GM12801 (cell line): ENCODE results near the gene MEPE.

Experiments used
- CTCF ChIP-seq: IDR thresholded peaks from one replicate; pipeline ENCODE4 v1.5.1; 2011; ENCODE audit warnings: control low read depth; ENCODE audit not compliant: insufficient read length; ENCODE audit errors: extremely low read depth

MEPE gene

GRCh38 chr4:87840149-87840548, 7.4 kb downstream of the MEPE start:
- no peak for TF ChIP-seq CTCF

DNA sequence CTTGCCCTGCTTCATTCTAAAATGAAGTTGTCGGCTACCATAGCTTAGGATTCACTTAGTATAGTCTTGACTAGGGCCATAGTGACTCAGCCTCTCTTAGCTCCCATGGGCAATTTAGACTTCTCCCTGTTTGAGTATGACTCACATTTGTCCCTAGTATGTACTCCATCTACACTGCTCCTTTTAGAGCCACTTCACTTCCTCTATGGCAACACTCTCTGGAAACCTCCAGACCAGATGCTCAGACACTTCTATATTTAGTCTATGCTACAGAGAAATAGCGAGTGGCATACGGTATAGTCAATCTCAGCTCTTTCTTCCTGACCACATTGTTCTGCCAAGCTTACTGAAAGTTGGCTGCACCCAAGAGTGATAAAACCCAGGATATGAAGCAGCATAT, 11.2 kb downstream of the MEPE start:
- TF ChIP-seq CTCF: no peak

DNA sequence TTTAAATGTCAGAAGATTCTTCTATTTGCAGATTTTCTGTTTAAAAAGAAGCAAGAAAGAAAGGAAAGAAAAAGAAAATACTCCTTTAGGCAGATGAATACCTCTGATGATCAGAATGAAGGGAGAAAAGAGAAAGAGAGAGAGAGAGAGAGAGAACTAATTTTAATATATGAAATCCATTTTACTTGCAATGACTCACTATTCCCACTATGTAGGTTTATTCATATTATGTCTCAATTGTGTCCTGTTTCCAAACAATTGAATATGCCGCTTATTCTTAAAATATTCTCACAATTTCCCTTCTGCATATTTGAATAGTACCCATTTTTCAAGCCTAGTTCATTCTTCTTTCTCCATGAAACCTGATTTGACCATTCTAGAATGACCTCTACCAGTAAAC, 11.7 kb downstream of the MEPE start:
- no peak for TF ChIP-seq CTCF

DNA sequence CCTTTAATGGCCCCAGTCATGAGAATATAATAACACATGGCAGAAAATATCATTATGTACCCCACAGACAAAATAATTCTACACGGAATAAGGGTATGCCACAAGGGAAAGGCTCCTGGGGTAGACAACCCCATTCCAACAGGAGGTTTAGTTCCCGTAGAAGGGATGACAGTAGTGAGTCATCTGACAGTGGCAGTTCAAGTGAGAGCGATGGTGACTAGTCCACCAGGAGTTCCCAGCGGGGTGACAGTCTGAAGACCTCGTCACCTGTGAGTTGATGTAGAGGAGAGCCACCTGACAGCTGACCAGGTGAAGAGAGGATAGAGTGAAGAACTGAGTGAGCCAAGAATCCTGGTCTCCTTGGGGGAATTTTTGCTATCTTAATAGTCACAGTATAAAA, 13.5 kb downstream of the MEPE start:
- TF ChIP-seq CTCF: no peak

- no peak for TF ChIP-seq CTCF
These were observed 16.0 kb downstream of the MEPE start for GRCh38 chr4:87848622-87849351.

DNA sequence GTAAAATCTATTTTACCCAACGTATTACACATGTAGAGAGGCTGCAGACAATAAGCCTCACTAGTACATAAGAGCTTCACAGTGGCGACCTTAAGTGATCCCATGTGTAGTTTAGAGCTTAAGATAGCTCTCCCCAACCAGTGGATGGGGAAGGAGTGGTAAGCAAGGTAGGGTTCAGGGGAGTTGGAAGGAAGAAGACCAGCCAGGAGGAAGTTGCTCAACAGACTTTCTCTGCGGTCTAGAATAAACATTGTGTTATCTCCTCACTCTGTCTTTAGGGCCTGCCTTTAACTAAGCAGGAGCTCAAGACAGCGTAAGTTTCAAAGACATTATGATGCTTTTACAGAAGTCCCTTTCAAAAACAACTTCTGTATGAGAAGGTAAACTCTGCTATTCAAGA, 16.8 kb downstream of the MEPE start:
- TF ChIP-seq CTCF: no peak

- no peak for TF ChIP-seq CTCF
These were observed 18.6 kb downstream of the MEPE start for GRCh38 chr4:87851332-87851731.
